ENCODE data around the gene USP31.

DNA sequence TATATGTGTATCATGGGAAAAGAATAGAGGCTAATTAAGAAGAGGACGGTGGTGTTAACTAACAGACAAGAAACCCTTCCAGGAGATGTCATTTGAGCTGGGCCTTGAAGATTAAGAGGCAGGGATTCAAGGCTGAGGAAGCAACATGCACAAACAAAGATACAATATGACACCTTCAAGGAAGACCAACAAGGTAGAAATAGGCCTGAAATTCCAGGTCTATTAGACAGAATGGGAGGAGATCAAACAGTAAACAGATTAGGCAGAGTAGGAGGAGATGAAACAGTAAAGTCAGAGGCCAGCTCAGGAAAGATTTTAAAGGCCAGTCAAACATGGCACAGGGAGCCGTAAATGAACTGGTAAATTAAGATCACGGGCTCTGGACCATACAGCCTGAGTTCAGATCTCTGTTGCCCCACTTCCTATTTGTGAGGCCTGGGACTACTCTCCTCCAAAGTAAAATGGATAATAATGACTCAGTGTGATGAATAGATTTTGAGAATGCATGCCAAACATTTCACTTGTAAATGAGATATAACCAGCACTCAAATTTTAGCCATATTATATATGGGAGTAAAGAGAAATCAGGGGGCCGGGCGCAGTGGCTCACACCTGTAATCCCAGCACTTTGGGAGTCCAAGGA lies 38.9 kb downstream of the USP31 start:
- TF ChIP-seq RARB (CRISPR knock-in tag; IDR thresholded peaks at IDR 0.05) (no peak), ZNF8 (CRISPR knock-in tag; IDR thresholded peaks at IDR 0.05) (no peak), BACH2 (CRISPR knock-in tag; IDR thresholded peaks at IDR 0.05; ENCODE audit: borderline replicate concordance) (no peak)
- TF ChIP-seq, protein P1, sequence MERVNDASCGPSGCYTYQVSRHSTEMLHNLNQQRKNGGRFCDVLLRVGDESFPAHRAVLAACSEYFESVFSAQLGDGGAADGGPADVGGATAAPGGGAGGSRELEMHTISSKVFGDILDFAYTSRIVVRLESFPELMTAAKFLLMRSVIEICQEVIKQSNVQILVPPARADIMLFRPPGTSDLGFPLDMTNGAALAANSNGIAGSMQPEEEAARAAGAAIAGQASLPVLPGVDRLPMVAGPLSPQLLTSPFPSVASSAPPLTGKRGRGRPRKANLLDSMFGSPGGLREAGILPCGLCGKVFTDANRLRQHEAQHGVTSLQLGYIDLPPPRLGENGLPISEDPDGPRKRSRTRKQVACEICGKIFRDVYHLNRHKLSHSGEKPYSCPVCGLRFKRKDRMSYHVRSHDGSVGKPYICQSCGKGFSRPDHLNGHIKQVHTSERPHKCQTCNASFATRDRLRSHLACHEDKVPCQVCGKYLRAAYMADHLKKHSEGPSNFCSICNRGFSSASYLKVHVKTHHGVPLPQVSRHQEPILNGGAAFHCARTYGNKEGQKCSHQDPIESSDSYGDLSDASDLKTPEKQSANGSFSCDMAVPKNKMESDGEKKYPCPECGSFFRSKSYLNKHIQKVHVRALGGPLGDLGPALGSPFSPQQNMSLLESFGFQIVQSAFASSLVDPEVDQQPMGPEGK (CRISPR knock-in tag; IDR thresholded peaks at IDR 0.05; ENCODE audit: borderline replicate concordance) = no peak
- TF ChIP-seq, protein P2, sequence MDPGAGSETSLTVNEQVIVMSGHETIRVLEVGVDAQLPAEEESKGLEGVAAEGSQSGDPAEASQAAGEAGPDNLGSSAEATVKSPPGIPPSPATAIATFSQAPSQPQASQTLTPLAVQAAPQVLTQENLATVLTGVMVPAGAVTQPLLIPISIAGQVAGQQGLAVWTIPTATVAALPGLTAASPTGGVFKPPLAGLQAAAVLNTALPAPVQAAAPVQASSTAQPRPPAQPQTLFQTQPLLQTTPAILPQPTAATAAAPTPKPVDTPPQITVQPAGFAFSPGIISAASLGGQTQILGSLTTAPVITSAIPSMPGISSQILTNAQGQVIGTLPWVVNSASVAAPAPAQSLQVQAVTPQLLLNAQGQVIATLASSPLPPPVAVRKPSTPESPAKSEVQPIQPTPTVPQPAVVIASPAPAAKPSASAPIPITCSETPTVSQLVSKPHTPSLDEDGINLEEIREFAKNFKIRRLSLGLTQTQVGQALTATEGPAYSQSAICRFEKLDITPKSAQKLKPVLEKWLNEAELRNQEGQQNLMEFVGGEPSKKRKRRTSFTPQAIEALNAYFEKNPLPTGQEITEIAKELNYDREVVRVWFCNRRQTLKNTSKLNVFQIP (CRISPR knock-in tag; IDR thresholded peaks at IDR 0.05; ENCODE audit: borderline replicate concordance, low read depth) = no peak
- TF ChIP-seq, protein P3, sequence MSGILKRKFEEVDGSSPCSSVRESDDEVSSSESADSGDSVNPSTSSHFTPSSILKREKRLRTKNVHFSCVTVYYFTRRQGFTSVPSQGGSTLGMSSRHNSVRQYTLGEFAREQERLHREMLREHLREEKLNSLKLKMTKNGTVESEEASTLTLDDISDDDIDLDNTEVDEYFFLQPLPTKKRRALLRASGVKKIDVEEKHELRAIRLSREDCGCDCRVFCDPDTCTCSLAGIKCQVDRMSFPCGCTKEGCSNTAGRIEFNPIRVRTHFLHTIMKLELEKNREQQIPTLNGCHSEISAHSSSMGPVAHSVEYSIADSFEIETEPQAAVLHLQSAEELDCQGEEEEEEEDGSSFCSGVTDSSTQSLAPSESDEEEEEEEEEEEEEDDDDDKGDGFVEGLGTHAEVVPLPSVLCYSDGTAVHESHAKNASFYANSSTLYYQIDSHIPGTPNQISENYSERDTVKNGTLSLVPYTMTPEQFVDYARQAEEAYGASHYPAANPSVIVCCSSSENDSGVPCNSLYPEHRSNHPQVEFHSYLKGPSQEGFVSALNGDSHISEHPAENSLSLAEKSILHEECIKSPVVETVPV (CRISPR knock-in tag; IDR thresholded peaks at IDR 0.05) = no peak
- TF ChIP-seq, protein P4, sequence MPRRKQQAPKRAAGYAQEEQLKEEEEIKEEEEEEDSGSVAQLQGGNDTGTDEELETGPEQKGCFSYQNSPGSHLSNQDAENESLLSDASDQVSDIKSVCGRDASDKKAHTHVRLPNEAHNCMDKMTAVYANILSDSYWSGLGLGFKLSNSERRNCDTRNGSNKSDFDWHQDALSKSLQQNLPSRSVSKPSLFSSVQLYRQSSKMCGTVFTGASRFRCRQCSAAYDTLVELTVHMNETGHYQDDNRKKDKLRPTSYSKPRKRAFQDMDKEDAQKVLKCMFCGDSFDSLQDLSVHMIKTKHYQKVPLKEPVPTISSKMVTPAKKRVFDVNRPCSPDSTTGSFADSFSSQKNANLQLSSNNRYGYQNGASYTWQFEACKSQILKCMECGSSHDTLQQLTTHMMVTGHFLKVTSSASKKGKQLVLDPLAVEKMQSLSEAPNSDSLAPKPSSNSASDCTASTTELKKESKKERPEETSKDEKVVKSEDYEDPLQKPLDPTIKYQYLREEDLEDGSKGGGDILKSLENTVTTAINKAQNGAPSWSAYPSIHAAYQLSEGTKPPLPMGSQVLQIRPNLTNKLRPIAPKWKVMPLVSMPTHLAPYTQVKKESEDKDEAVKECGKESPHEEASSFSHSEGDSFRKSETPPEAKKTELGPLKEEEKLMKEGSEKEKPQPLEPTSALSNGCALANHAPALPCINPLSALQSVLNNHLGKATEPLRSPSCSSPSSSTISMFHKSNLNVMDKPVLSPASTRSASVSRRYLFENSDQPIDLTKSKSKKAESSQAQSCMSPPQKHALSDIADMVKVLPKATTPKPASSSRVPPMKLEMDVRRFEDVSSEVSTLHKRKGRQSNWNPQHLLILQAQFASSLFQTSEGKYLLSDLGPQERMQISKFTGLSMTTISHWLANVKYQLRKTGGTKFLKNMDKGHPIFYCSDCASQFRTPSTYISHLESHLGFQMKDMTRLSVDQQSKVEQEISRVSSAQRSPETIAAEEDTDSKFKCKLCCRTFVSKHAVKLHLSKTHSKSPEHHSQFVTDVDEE (CRISPR knock-in tag; IDR thresholded peaks at IDR 0.05) = no peak

Data from SK-N-SH treated with all-trans-retinoic acid at 6 μM for 48 hours (cell line).